ENCODE results near the gene ARRB2. TPM values are rescaled to one million over a fixed set of nuclear protein-coding genes. Genes with fewer than 3 reads are reported as not detected.

ARRB2 gene
- total and polyA plus RNA-seq, 2 of the 8 experiments (the other 6 are each of a cell fraction or from before 2014, with no cell fraction given) = 72.4 to 101 TPM

GRCh38 chr17:4724650-4725049 lies 14.2 kb downstream of the ARRB2 start:
- Histone ChIP-seq H3K56ac (replicated peaks; ENCODE audit: insufficient read length, low read depth, low read length) (no peak overlapping the region), H2AK5ac (ENCODE audit: low read depth, low read length) (no peak overlapping the region), H3K4me1 (replicated peaks in 1 of 4; ENCODE audit: control insufficient read depth in 3 of 4, insufficient read depth in 4 of 4, low read length in 3 of 4) (no peaks in the 10 kb centered on the region), H3K79me2 (ENCODE audit: control insufficient read depth in 1 of 2, insufficient read depth in 2 of 2, low read length in 2 of 2) (no peaks in the 10 kb centered on the region), H3K9ac (replicated peaks in 1 of 4; ENCODE audit: extremely low read depth in 1 of 4, low read depth in 3 of 4, low read length in 3 of 4) (no peak overlapping the region), H2BK120ac (replicated peaks; ENCODE audit: low read depth, low read length) (no peak overlapping the region), H3K27ac (ENCODE audit: low read depth, low read length) (no peak overlapping the region), H3K23me2 (ENCODE audit: low read depth, low read length) (no peaks in the 10 kb centered on the region), H3K27me3 (replicated peaks in 1 of 4; ENCODE audit: control insufficient read depth in 3 of 4, extremely low read depth in 1 of 4, insufficient read depth in 3 of 4, low read length in 3 of 4) (no peaks in the 10 kb centered on the region), H2BK15ac (ENCODE audit: low read length) (no peak overlapping the region), H3K14ac (ENCODE audit: insufficient read length) (no peak overlapping the region), H4K20me1 (replicated peaks in 1 of 2; ENCODE audit: control insufficient read depth in 1 of 2, insufficient read depth in 2 of 2, low read length in 2 of 2) (no peaks in the 10 kb centered on the region), H2BK12ac (ENCODE audit: low read depth, low read length) (no peak overlapping the region), H3K4ac (replicated peaks; ENCODE audit: insufficient read length, low read depth, low read length) (no peak overlapping the region), H3K4me3 (ENCODE audit: extremely low read depth in 1 of 4, insufficient read depth in 2 of 4, low read depth in 3 of 4, low read length in 4 of 4) (no peak overlapping the region), H3K23ac (ENCODE audit: insufficient read length) (no peak overlapping the region), H3K36me3 (ENCODE audit: control insufficient read depth in 2 of 4, insufficient read depth in 4 of 4, low read length in 3 of 4) (peaks cover 0 to 11% (median 4%) of the 10 kb centered on the region in 4 experiments; a peak in 3 of 8 replicates), H3K18ac (ENCODE audit: extremely low read depth, low read length) (no peak overlapping the region), H3K9me3 (ENCODE audit: insufficient read depth in 2 of 2, low read depth in 1 of 2, low read length in 1 of 2) (no peaks in the 10 kb centered on the region), H3K4me2 (ENCODE audit: insufficient read depth in 1 of 2, low read depth in 2 of 2, low read length in 2 of 2) (no peak overlapping the region), H4K8ac (ENCODE audit: extremely low read depth, insufficient read depth, low read length) (no peak overlapping the region), H2AFZ (ENCODE audit: low read length) (no peak overlapping the region; the same call in 1 of the 2 replicates), H2BK5ac (ENCODE audit: low read depth, low read length) (no peak overlapping the region), H4K5ac (ENCODE audit: insufficient read length, low read depth, low read length) (no peak overlapping the region), H3K79me1 (ENCODE audit: low read depth, low read length) (no peaks in the 10 kb centered on the region), H4K91ac (replicated peaks; ENCODE audit: insufficient read length, low read length) (no peak overlapping the region), H2BK20ac (ENCODE audit: low read length) (no peak overlapping the region)
- no peak for DNase-seq (ENCODE audit: low read depth in 1 of 2, low spot score in 2 of 2)
- ChIA-PET CTCF (ENCODE audit: partially characterized antibody) (interaction anchor here (0.7 kb wide), 1 partner anchor 65 kb away, joined by 6 read pairs; no protein-coding TSS in a partner anchor), POLR2A (ENCODE audit: partially characterized antibody) (interaction anchor here (1.0 to 1.6 kb wide), 4 partner anchors 9 to 215 kb away, joined by 3 to 6 read pairs (median 4); partner anchors contain the start of genes ALOX15, RNF167 and SLC25A11)
- no peak for FAIRE-seq
- WGBS, 2 experiments (ENCODE audit: extremely low coverage in 1 of 2, insufficient coverage in 1 of 2, insufficient read length in 1 of 2, insufficient replicate concordance in 2 of 2, low coverage in 1 of 2, low lambda C conversion rate in 2 of 2, missing lambda C conversion rate in 1 of 2) = 97% methylated on average over 5 of the region's 5 CpGs; no CpG with 5 or more reads in 1 of the 2 experiments
- TF ChIP-seq CHD2 (IDR thresholded peaks at IDR 0.05; ENCODE audit: low read length) = no peak
- TF ChIP-seq YY1 (IDR thresholded peaks at IDR 0.05; ENCODE audit: low read depth, low read length) = no peak
- no peak for TF ChIP-seq TAF7 (optimal IDR thresholded peaks at IDR 0.05; ENCODE audit: borderline replicate concordance, low read depth, low read length)
- no peak for TF ChIP-seq POU5F1 (IDR thresholded peaks at IDR 0.05; ENCODE audit: low read depth, low read length)
- no peak for TF ChIP-seq CEBPB (IDR thresholded peaks at IDR 0.05; ENCODE audit: low read depth, low read length)
- TF ChIP-seq, protein P1, sequence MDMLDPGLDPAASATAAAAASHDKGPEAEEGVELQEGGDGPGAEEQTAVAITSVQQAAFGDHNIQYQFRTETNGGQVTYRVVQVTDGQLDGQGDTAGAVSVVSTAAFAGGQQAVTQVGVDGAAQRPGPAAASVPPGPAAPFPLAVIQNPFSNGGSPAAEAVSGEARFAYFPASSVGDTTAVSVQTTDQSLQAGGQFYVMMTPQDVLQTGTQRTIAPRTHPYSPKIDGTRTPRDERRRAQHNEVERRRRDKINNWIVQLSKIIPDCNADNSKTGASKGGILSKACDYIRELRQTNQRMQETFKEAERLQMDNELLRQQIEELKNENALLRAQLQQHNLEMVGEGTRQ (IDR thresholded peaks at IDR 0.05; ENCODE audit: low read length) = no peak
- no peak for TF ChIP-seq SRF (IDR thresholded peaks at IDR 0.05; ENCODE audit: low read depth, low read length)
- TF ChIP-seq SP4 (IDR thresholded peaks at IDR 0.05; ENCODE audit: low read length) = no peak
- TF ChIP-seq, protein P2, sequence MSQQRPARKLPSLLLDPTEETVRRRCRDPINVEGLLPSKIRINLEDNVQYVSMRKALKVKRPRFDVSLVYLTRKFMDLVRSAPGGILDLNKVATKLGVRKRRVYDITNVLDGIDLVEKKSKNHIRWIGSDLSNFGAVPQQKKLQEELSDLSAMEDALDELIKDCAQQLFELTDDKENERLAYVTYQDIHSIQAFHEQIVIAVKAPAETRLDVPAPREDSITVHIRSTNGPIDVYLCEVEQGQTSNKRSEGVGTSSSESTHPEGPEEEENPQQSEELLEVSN (IDR thresholded peaks at IDR 0.05) = no peak
- no peak for TF ChIP-seq SUZ12 (IDR thresholded peaks at IDR 0.05; ENCODE audit: low read length)
- no peak for TF ChIP-seq KDM4A (IDR thresholded peaks at IDR 0.05; ENCODE audit: low read depth, low read length, severe bottlenecking)
- no peak for TF ChIP-seq RBBP5 (IDR thresholded peaks at IDR 0.05; ENCODE audit: borderline replicate concordance, low read depth, low read length)
- no peak for TF ChIP-seq RAD21 (IDR thresholded peaks at IDR 0.05 in 1 of 2, conservative IDR thresholded peaks at IDR 0.05 in 1 of 2; ENCODE audit: low read depth in 2 of 2, low read length in 2 of 2)

All from H1 (cell line).